WTC11 (cell line): ENCODE data around the gene GASK1A. TPM values are rescaled to one million over a fixed set of nuclear protein-coding genes. Genes with fewer than 3 reads are reported as not detected.

Experiments
- ATAC-seq: fragments of 200-7000 bp; cut with Tn5 transposase; 2 replicates; pipeline ENCODE4 v1.10.0; 2021; ENCODE audit warnings: mild to moderate bottlenecking, moderate library complexity
- CTCF ChIA-PET: fragments of 300-600 bp; sonication (Branson Sonifier 250); formaldehyde crosslinking; loops from one replicate; lab custom pipeline; 2021; ENCODE audit warnings: antibody characterized with exemption; lab: Charles Lee
- POLR2A ChIA-PET: fragments of 350-600 bp; sonication (Branson Sonifier 250); formaldehyde crosslinking; loops from one replicate; lab custom pipeline; 2021; ENCODE audit warnings: antibody characterized with exemption; lab: Charles Lee
- DNase-seq: peaks from one replicate; pipeline ENCODE4 v3.0.0; 2021; ENCODE audit warnings: low spot score
- H3K27ac Mint-ChIP-seq: 2 replicates; pipeline ENCODE4 v1.8.0; 2021; ENCODE audit warnings: mixed read lengths
- H3K27me3 Mint-ChIP-seq: 2 replicates; pipeline ENCODE4 v1.8.0; 2021; ENCODE audit warnings: low read depth, mild to moderate bottlenecking, moderate library complexity, mixed read lengths
- H3K36me3 Mint-ChIP-seq: 2 replicates; pipeline ENCODE4 v1.8.0; 2021; ENCODE audit warnings: mixed read lengths
- H3K4me1 Mint-ChIP-seq: 2 replicates; pipeline ENCODE4 v1.8.0; 2022; ENCODE audit warnings: mixed read lengths
- H3K4me3 Mint-ChIP-seq: 2 replicates; pipeline ENCODE4 v1.8.0; 2021; ENCODE audit warnings: mild to moderate bottlenecking, moderate library complexity, mixed read lengths
- H3K9me3 Mint-ChIP-seq: 2 replicates; pipeline ENCODE4 v1.8.0; 2021; ENCODE audit warnings: mixed read lengths
- ATF3 ChIP-seq: sonication (generic); formaldehyde crosslinking; conservative IDR thresholded peaks from 2 replicates; pipeline ENCODE4 v1.8.1; 2022; ENCODE audit warnings: mild to moderate bottlenecking, missing genetic modification reagents
- CREB1 ChIP-seq: sonication (generic); formaldehyde crosslinking; IDR thresholded peaks from 2 replicates; pipeline ENCODE4 v1.8.0; 2023; ENCODE audit warnings: mild to moderate bottlenecking, missing genetic modification reagents
- ETV6 ChIP-seq: sonication (generic); formaldehyde crosslinking; IDR thresholded peaks from 2 replicates; pipeline ENCODE4 v1.8.1; 2022; ENCODE audit warnings: mild to moderate bottlenecking, missing genetic modification reagents
- FOXK1 ChIP-seq: sonication (generic); formaldehyde crosslinking; IDR thresholded peaks from 2 replicates; pipeline ENCODE4 v1.8.0; 2022; ENCODE audit warnings: mild to moderate bottlenecking, moderate library complexity, missing genetic modification reagents
- FOXP1 ChIP-seq: sonication (generic); formaldehyde crosslinking; IDR thresholded peaks from 2 replicates; pipeline ENCODE4 v1.8.0; 2022; ENCODE audit warnings: missing genetic modification reagents, mild to moderate bottlenecking, moderate library complexity, borderline replicate concordance
- FOXP4 ChIP-seq: sonication (generic); formaldehyde crosslinking; IDR thresholded peaks from 2 replicates; pipeline ENCODE4 v1.8.0; 2022; ENCODE audit warnings: mild to moderate bottlenecking, missing genetic modification reagents
- GRHL2 ChIP-seq: fragments of 250-450 bp; sonication (Bioruptor Pico); IDR thresholded peaks from 2 replicates; pipeline ENCODE4 v1.8.0; 2022; ENCODE audit warnings: mild to moderate bottlenecking, moderate library complexity; ENCODE audit not compliant: insufficient replicate concordance, severe bottlenecking
- HMGXB4 ChIP-seq: sonication (generic); formaldehyde crosslinking; IDR thresholded peaks from 2 replicates; pipeline ENCODE4 v1.8.1; 2023; ENCODE audit warnings: mild to moderate bottlenecking, moderate library complexity, missing genetic modification reagents
- JUN ChIP-seq: sonication (generic); formaldehyde crosslinking; IDR thresholded peaks from 2 replicates; pipeline ENCODE4 v1.8.0; 2023; ENCODE audit warnings: mild to moderate bottlenecking, missing genetic modification reagents
- MLX ChIP-seq: sonication (generic); formaldehyde crosslinking; IDR thresholded peaks from 2 replicates; pipeline ENCODE4 v1.8.1; 2023; ENCODE audit warnings: mild to moderate bottlenecking, missing genetic modification reagents, moderate library complexity
- NFYB ChIP-seq: sonication (generic); formaldehyde crosslinking; conservative IDR thresholded peaks from 2 replicates; pipeline ENCODE4 v1.8.0; 2022; ENCODE audit warnings: low read depth, missing genetic modification reagents
- NR3C1 ChIP-seq: sonication (generic); formaldehyde crosslinking; conservative IDR thresholded peaks from 2 replicates; pipeline ENCODE4 v1.8.1; 2023; ENCODE audit warnings: low read depth, mild to moderate bottlenecking, missing genetic modification reagents
- OVOL2 ChIP-seq: fragments of 250-450 bp; sonication (Bioruptor Pico); IDR thresholded peaks from 2 replicates; pipeline ENCODE4 v1.9.0; 2021; ENCODE audit warnings: mild to moderate bottlenecking, borderline replicate concordance
- PREB ChIP-seq: sonication (generic); formaldehyde crosslinking; IDR thresholded peaks from 2 replicates; pipeline ENCODE4 v1.8.1; 2022; ENCODE audit warnings: mild to moderate bottlenecking, missing genetic modification reagents, moderate library complexity, borderline replicate concordance
- SMAD3 ChIP-seq: sonication (generic); formaldehyde crosslinking; IDR thresholded peaks from 2 replicates; pipeline ENCODE4 v1.8.0; 2022; ENCODE audit warnings: missing genetic modification reagents, mild to moderate bottlenecking, borderline replicate concordance
- SMAD4 ChIP-seq: sonication (generic); formaldehyde crosslinking; IDR thresholded peaks from 2 replicates; pipeline ENCODE4 v1.8.0; 2022; ENCODE audit warnings: mild to moderate bottlenecking, missing genetic modification reagents
- SOX15 ChIP-seq: fragments of 250-450 bp; sonication (Bioruptor Pico); IDR thresholded peaks from 2 replicates; pipeline ENCODE4 v1.9.0; 2021; ENCODE audit warnings: mild to moderate bottlenecking
- STAT6 ChIP-seq: sonication (generic); formaldehyde crosslinking; conservative IDR thresholded peaks from 2 replicates; pipeline ENCODE4 v1.8.1; 2023; ENCODE audit warnings: mild to moderate bottlenecking, low read depth, missing genetic modification reagents, moderate library complexity
- TCF7 ChIP-seq: sonication (generic); formaldehyde crosslinking; IDR thresholded peaks from 2 replicates; pipeline ENCODE4 v1.8.0; 2022; ENCODE audit warnings: mild to moderate bottlenecking, low read depth, missing genetic modification reagents, moderate library complexity
- TEAD1 ChIP-seq: sonication (generic); formaldehyde crosslinking; IDR thresholded peaks from 2 replicates; pipeline ENCODE4 v1.8.0; 2022; ENCODE audit warnings: mild to moderate bottlenecking, missing genetic modification reagents
- ZNF138 ChIP-seq: sonication (generic); formaldehyde crosslinking; conservative IDR thresholded peaks from 2 replicates; pipeline ENCODE4 v1.8.1; 2022; ENCODE audit warnings: mild to moderate bottlenecking, moderate library complexity, missing genetic modification reagents
- ZNF396 ChIP-seq: fragments of 250-450 bp; sonication (Bioruptor Pico); IDR thresholded peaks from 2 replicates; pipeline ENCODE4 v1.8.0; 2021; ENCODE audit warnings: mild to moderate bottlenecking, moderate library complexity, borderline replicate concordance
- ZNF425 ChIP-seq: fragments of 250-450 bp; sonication (Bioruptor Pico); conservative IDR thresholded peaks from 2 replicates; pipeline ENCODE4 v1.9.0; 2021; ENCODE audit warnings: mild to moderate bottlenecking
- total RNA-seq: library from RNA; stranded (reverse); gene quantifications from 3 replicates; pipeline ENCODE4 v1.2.3, GENCODE V29; 2021

Gene GASK1A
- total RNA-seq, 1 experiment from 2014 or later: 9.6 TPM

- Mint-ChIP-seq H3K36me3 (no peaks in the 10 kb centered on the region), H3K27ac (no peak overlapping the region), H3K27me3 (no peaks in the 10 kb centered on the region; the same call in 1 of the 2 replicates), H3K9me3 (no peaks in the 10 kb centered on the region), H3K4me1 (no peaks in the 10 kb centered on the region), H3K4me3 (no peak overlapping the region)
- ChIA-PET POLR2A (no interaction called here), CTCF (no interaction called here)
- ATAC-seq: no peak
- DNase-seq: no peak
- TF ChIP-seq ATF3 (CRISPR knock-in tag) (no peak), GRHL2 (CRISPR knock-in tag) (no peak), FOXP1 (CRISPR knock-in tag) (no peak), FOXK1 (no peak), NFYB (CRISPR knock-in tag) (no peak), ZNF425 (no peak), MLX (CRISPR knock-in tag) (no peak), TCF7 (CRISPR knock-in tag) (no peak), FOXP4 (CRISPR knock-in tag) (no peak), ETV6 (CRISPR knock-in tag) (no peak), JUN (no peak), SOX15 (CRISPR knock-in tag) (no peak), PREB (CRISPR knock-in tag) (no peak), OVOL2 (CRISPR knock-in tag) (no peak), CREB1 (CRISPR knock-in tag) (no peak), SMAD4 (CRISPR knock-in tag) (no peak), STAT6 (CRISPR knock-in tag) (no peak)
Measured at GRCh38 chr3:43000387-43000786, 21.3 kb downstream of the GASK1A start.

GRCh38 chr3:43001094-43001553, 22.0 kb downstream of the GASK1A start:
- ChIA-PET POLR2A (no interaction called here), CTCF (interaction anchor here (1.0 kb wide), 2 partner anchors 70 to 113 kb away, joined by 3 to 4 read pairs; no protein-coding TSS in a partner anchor)
- Mint-ChIP-seq H3K27me3 (no peaks in the 10 kb centered on the region; the same call in 1 of the 2 replicates), H3K36me3 (no peaks in the 10 kb centered on the region), H3K4me3 (no peak overlapping the region), H3K27ac (no peak overlapping the region), H3K4me1 (no peaks in the 10 kb centered on the region), H3K9me3 (no peaks in the 10 kb centered on the region)
- DNase-seq (no peak), ATAC-seq (no peak)
- TF ChIP-seq SMAD3 (CRISPR knock-in tag): no peak
- no peak for TF ChIP-seq PREB (CRISPR knock-in tag)
- TF ChIP-seq NR3C1: no peak
- TF ChIP-seq ZNF138 (CRISPR knock-in tag): no peak
- TF ChIP-seq TEAD1 (CRISPR knock-in tag): no peak
- TF ChIP-seq HMGXB4: no peak
- TF ChIP-seq ZNF396 (CRISPR knock-in tag): no peak
